ENCODE measurements around the gene ACOT9.

DNA sequence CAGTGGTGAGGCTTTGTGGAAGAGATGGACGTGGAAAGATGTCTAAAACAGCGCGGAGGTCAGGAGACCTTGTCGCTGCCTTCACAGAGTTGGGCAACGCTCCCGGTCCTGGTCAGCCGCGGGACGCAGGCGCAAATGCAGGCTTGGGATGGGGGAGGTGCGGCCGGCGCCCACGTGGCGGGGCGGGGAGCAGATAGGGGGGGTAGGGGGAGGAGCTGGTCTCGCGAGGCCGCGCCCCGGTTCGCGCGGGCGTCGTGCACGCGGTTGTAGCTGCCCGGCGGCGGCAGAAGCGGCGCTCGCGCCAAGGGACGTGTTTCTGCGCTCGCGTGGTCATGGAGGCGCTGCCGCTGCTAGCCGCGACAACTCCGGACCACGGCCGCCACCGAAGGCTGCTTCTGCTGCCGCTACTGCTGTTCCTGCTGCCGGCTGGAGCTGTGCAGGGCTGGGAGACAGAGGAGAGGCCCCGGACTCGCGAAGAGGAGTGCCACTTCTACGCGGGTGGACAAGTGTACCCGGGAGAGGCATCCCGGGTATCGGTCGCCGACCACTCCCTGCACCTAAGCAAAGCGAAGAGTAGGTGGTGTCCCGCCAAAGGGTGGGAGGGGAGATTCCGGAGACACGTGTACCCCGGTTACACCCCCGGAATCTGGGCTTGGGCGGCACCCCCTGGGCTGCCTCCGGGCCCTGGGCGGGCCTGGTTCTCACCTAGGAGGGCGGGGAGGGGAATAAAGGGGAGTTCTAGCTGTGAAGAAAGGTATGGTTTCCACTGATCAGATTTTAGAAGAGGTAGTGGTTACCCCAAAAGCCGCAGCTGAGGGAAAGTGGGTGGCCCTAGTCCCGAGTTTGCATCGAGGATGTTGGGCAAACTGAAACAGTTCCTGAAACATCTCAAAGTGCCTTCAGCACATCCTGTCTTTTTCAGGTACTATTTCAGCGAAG is 75.6 kb downstream of the ACOT9 start, which contains the start of gene PRDX4:
- TF ChIP-seq POLR2AphosphoS5 (IDR thresholded peaks at IDR 0.05; ENCODE audit: low read depth) (peak; percentile 43; the same call in 1 of the 2 replicates), CTCF (conservative IDR thresholded peaks at IDR 0.05; ENCODE audit: low read depth in 2 of 2) (no peak), ZNF114 (CRISPR knock-in tag; IDR thresholded peaks at IDR 0.05) (no peak), REST (IDR thresholded peaks at IDR 0.05; ENCODE audit: unreplicated experiment) (no peak), EZH2phosphoT487 (IDR thresholded peaks at IDR 0.05; ENCODE audit: unreplicated experiment) (no peak), EZH2 (IDR thresholded peaks at IDR 0.05; ENCODE audit: low read depth, unreplicated experiment) (no peak), STAT1 (IDR thresholded peaks at IDR 0.05; ENCODE audit: unreplicated experiment) (no peak), ZNF331 (CRISPR knock-in tag; IDR thresholded peaks at IDR 0.05; ENCODE audit: low read depth) (no peak)
